PFSK-1 (cell line): ENCODE data around the gene MMEL1.

Source experiments
- FOXP2 ChIP-seq: optimal IDR thresholded peaks from 2 replicates; pipeline ENCODE3; 2011; ENCODE audit warnings: borderline replicate concordance, control low read depth, inconsistent platforms; ENCODE audit not compliant: insufficient read depth; ENCODE audit errors: extremely low read length, extremely low read depth
- POLR2AphosphoS5 ChIP-seq: IDR thresholded peaks from 2 replicates; pipeline ENCODE4 v1.6.1; 2012; ENCODE audit warnings: low read depth, mild to moderate bottlenecking, control low read depth, low read length, moderate library complexity
- REST ChIP-seq, 2 experiments: IDR thresholded peaks; 2 replicates each; pipeline versions ENCODE4 v1.6.1 to v1.8.0; 2011 to 2012; ENCODE audit warnings: low read depth in 2 of 2, low read length in 2 of 2, control low read depth in 1 of 2, inconsistent platforms in 1 of 2, mild to moderate bottlenecking in 1 of 2, moderate library complexity in 1 of 2; ENCODE audit not compliant: insufficient read depth in 1 of 2
- SIN3A ChIP-seq: IDR thresholded peaks from 2 replicates; pipeline ENCODE4 v1.6.1; 2012; ENCODE audit warnings: mild to moderate bottlenecking, low read length, moderate library complexity, borderline replicate concordance; ENCODE audit not compliant: insufficient read depth
- TAF1 ChIP-seq: IDR thresholded peaks from 2 replicates; pipeline ENCODE4 v1.6.1; 2012; ENCODE audit warnings: low read length, control low read depth, borderline replicate concordance; ENCODE audit not compliant: insufficient read depth

Gene MMEL1

DNA sequence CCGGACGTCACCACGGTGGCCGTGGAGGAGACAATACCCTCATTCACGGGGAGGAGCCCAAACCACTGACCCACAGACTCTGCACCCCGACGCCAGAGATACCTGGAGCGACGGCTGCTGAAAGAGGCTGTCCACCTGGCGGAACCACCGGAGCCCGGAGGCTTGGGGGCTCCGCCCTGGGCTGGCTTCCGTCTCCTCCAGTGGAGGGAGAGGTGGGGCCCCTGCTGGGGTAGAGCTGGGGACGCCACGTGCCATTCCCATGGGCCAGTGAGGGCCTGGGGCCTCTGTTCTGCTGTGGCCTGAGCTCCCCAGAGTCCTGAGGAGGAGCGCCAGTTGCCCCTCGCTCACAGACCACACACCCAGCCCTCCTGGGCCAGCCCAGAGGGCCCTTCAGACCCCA, 69.6 kb downstream of the MMEL1 start:
- no peak for TF ChIP-seq REST (IDR thresholded peaks at IDR 0.05; ENCODE audit: insufficient read depth in 1 of 2, low read depth in 2 of 2, low read length in 2 of 2)
- TF ChIP-seq FOXP2, result no peak
- no peak for TF ChIP-seq POLR2AphosphoS5
- TF ChIP-seq SIN3A, result no peak
- TF ChIP-seq TAF1, result no peak

DNA sequence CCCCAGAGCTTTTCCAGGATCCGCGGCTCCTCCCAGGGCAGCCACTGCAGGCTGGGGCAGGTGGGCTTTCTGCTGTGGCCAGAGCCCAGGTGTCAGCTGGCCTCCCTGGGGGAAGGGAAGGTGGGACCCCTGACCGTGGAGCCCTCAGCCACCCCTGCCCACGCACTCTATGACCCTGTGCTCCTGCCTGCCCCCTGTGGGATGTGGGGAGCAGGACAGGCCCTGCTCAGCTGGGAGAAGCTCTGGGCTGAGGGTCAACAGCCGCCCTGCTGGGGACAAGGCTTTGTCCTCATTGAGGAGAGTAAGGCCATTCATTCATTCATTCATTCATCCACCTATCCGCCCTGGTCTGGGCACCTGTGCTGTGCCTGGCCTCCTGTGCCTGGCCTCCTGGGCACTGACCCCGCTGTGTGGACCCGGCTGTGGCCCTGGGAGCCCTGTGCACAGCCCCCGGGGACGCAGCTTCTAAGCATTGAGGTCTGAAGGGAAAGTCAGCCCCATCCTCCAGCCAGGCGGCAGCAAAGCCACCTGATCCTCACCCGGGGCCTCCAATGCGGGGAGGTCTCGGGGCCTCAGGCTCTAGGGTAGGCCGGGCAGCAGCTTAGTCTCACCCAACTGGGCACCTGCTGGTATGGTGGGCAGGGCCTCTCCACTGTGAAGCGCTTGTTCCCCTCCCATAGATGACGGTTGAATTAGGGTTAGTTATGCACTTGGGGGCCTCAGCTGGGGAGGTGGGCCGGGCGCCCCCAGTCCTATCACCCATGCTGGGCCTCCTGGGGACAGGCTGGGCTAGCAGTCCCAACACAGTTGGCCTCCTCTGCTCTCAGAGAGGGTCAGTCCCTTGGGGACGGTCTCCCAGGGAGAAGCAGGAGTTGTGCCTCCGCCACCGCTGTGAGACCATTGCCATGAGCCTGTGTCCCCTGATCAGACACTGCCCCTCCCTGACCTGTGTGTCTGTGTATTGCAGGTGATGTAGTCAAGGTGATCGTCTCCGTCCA, 70.6 kb downstream of the MMEL1 start:
- TF ChIP-seq TAF1 (no peak), FOXP2 (no peak), POLR2AphosphoS5 (no peak)

GRCh38 chr1:2561446-2561845, 71.4 kb downstream of the MMEL1 start:
- TF ChIP-seq POLR2AphosphoS5 (no peak), SIN3A (no peak), REST (IDR thresholded peaks at IDR 0.05; ENCODE audit: insufficient read depth in 1 of 2, low read depth in 2 of 2, low read length in 2 of 2) (no peak), TAF1 (no peak), FOXP2 (no peak)

DNA sequence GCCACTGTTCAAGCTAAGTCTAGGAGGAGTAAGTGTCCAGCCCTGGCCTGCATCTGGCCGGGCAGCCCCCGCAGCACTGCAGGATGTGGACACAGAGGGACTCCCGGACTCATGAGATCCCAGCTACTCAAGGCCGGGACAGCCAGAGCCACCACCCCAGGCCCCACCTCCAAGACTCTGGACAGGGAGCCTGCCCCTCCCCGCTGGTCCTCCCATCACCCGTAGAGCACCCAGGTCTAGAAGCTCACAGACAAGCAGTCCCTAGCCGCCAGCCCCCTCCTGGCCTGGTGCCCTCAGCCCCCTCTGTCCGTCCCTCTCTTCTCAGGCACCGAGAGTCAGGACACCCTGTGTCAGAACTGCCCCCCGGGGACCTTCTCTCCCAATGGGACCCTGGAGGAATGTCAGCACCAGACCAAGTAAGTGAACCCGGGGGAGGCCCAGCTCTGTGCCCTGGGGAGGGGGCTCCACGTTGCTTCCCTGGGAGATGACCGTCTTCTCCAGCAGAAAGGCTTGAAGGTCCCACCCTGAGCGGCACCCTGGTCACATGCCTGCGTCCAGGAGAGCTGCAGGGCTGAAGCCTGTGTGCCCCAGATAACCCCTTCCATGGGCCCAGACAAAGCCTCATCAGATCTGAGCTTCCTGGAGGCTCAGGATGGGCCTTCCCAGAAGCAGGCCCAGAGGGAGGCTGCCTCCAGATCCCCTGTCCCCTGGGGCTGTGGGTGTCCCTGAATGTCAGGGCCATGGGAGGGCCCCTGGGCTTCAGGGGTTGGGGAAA, 72.3 kb downstream of the MMEL1 start:
- TF ChIP-seq TAF1 (no peak), POLR2AphosphoS5 (no peak), SIN3A (no peak), REST (IDR thresholded peaks at IDR 0.05; ENCODE audit: insufficient read depth in 1 of 2, low read depth in 2 of 2, low read length in 2 of 2) (no peak), FOXP2 (no peak)

GRCh38 chr1:2559509-2560298, 73.1 kb downstream of the MMEL1 start:
- no peak for TF ChIP-seq REST (IDR thresholded peaks at IDR 0.05; ENCODE audit: insufficient read depth in 1 of 2, low read depth in 2 of 2, low read length in 2 of 2)
- TF ChIP-seq TAF1, result no peak
- no peak for TF ChIP-seq SIN3A
- no peak for TF ChIP-seq POLR2AphosphoS5
- no peak for TF ChIP-seq FOXP2
